PC-9 (cell line): ENCODE data around the gene PITPNC1.

Experiments used
- CTCF ChIP-seq: fragments of 200-600 bp; sonication (generic); conservative IDR thresholded peaks from 2 replicates; pipeline ENCODE4 v1.6.1; 2017; ENCODE audit warnings: mixed run types, antibody characterized with exemption, mild to moderate bottlenecking, moderate library complexity
- EZH2 ChIP-seq: fragments of 200-600 bp; sonication (generic); IDR thresholded peaks from 2 replicates; pipeline ENCODE4 v1.8.0; 2017; ENCODE audit warnings: antibody characterized with exemption, low read depth

- TF ChIP-seq CTCF (no peak), EZH2 (no peak)
These were observed 271.2 kb downstream of the PITPNC1 start for GRCh38 chr17:67648032-67648905.
